Middle frontal gyrus (tissue), 1 donor: ENCODE results near the gene KRT9.
"Not testable (repeated sequence)": the region's sequence is repeated elsewhere in the genome, so short reads cannot be mapped to it uniquely, and the experiment has no call there.

Experiments used
- DNase-seq: peaks from one replicate; pipeline ENCODE4 v3.0.0-alpha.2; 2015; ENCODE audit warnings: low spot score; ENCODE audit errors: extremely low spot score

Gene KRT9

DNA sequence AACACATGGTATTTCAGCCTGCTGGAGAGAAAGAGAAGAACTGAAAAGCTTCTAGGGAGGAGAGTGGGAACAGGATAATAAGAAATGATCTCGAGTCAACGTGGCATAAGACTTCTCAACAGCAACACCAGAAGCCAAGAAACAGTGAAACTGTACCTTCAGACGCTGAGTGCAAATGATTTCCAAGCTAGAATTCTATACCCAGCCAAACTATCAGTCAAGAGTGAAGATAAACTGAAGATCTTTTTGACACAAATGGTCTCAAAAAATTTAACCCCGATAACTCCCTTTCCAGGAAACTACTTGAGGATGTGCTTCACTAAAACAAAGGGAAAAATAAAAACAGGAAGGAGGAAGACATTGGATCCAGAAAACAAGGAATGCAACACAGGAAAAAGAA is 35.1 kb upstream of the KRT9 start:
- not testable (repeated sequence) for DNase-seq

DNA sequence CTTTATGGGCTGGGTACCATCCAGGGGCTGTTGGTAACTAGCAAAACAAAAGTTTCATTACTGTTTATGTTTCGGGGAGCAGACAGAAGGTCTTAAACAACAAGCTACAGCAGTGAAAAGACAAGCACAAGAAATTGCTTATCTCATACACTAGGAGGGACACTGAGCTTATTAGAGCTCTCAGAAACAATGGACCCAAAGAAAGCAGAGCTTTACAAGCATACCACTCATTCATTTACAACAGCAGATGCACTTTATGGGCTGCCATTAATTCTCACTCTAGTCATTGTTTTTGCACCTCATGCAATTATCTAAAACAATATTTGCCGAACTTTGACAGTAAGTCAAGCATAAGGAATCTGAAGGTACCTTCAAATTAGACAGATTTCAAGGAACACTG is 30.7 kb upstream of the KRT9 start:
- no peak for DNase-seq

GRCh38 chr17:41600318-41600717 is 28.5 kb upstream of the KRT9 start:
- DNase-seq, result no peak

DNA sequence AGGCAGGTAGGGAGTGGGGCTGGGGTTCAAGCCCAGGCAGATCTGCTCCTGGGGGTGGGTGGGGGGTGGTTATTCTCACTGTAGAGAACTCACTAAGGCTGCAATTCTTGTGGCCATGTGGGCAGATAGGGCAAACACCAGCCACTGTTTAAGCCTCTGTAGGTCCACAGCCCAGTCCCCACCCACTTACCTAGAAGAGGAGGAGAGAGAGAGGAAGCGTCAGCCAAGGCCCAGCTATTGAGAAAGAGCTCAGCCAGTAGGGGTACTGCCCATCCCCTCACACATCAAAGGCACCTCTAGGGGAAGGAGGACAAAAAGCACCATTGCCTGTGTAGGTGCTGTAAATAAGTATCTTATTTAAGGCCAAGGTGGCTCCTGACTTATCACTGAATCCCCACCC is 27.8 kb upstream of the KRT9 start:
- DNase-seq, result no peak

- DNase-seq, result no peak
These were observed 23.7 kb upstream of the KRT9 start for GRCh38 chr17:41595585-41595984.

GRCh38 chr17:41594363-41594915 is 22.6 kb upstream of the KRT9 start:
- no peak for DNase-seq

DNA sequence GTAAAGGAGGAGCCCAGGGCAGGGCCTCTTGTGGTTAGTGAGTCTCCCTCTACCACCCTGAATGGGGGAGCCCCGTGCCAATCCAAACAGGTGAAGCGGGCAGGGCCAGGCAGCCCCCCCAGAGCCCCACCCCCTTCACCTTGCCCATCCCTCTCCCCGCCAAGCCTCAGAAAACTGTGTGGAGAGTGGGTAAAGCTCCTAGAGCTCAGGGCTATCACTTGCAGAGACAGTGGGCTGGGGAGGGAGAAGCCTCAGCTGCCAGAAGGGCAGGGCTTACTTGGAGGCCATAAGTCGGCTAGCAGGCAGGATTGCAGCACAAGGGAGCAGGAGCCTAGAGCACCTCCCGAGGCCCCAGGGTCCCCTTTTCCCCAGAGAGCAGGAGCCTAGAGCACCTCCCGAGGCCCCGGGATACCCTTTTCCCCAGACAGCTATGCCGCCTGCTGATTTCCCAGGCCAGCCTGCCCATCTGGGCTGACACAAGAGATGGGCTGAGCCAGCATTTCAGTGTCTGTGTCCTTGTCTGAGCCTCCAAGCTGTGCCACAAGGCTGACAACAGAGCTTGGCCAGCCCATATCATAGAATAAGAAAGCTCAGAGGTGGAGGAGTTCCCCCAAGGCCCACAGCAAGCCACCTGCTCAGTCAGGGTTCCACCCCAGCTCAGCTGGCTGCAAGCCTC is 21.6 kb upstream of the KRT9 start:
- no peak for DNase-seq

GRCh38 chr17:41592601-41593305 is 20.9 kb upstream of the KRT9 start:
- no peak for DNase-seq

GRCh38 chr17:41589301-41589700 is 17.4 kb upstream of the KRT9 start:
- no peak for DNase-seq

- DNase-seq, result no peak
These were observed 16.4 kb upstream of the KRT9 start for GRCh38 chr17:41588126-41588810.

DNA sequence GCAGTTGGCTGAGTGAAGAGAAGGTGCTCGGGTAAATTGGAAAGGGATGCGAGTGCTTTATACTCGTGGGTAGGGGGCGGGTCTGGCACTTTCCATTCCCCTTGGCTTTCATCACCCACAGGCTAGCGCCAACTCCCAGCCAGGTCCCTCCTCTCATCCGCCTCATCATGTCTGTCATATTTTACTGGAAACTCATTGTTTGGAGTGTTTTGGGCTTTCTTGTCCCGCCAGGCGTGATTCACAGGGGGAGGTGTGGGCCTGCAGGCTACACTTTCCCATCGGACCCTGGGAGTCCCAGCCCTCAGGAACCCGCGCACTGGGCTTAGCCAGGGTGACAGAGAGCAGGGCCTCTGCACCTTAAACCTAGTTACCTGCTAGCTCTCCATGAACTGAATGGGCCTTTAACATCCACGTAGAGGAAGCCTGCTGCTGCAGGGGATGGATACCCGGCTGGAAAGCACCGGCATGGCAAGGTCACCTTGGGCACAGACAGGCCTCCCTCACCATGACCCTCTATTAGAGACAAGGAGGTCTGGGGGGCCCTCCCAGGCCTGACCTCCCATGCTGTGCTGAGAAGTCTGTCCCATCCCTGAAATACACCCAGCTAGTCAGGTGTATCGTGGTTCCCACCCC is 15.1 kb upstream of the KRT9 start, which contains the start of gene KRT14:
Gene KRT14, minus strand, starts transcription at position 33 of the 633 bp plus-strand sequence. CDS start 61 bp downstream, outside the sequence.
- DNase-seq, result no peak

DNA sequence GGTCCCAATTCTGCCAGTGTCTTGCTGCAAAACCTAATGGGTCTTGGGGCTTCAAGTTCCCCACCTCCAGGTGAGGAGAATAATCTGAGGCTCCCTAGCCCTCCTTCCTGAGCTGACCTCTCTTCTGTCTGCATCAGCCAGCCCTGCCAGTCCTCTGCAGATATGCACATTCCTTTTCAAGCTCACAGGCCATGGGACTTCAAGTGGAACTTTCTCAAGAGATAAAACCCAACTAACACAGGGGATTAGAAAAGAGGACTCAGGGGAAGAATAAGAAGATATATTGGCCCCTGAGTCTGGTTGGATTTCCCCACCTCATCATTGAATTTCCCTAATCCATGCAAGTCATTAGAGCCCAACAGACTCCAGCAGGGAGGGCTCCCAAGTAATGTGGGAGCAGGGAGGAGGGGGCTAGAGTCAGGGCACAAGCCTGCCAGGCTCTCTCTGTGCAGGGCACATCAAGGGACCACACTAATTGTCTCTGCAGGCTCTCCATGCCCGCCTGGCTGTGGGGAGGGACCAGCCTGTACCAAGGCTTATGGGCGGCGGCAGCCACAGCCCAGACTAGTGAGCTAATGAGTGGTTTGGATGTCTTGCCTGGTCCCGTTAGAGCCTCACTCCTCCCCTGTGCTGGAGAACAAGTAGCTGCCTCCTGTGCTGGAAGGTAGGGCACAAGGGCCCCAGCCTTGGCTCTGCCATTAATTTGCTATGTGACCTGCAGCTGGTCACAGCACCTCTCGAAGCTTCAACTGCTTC is 13.6 kb upstream of the KRT9 start:
- DNase-seq, result no peak

GRCh38 chr17:41584331-41584927 is 12.6 kb upstream of the KRT9 start:
- not testable (repeated sequence) for DNase-seq

- DNase-seq, result no peak
These were observed 11.6 kb upstream of the KRT9 start for GRCh38 chr17:41583137-41584127.

GRCh38 chr17:41582061-41582968 is 10.5 kb upstream of the KRT9 start:
- DNase-seq, result not testable (repeated sequence)

DNA sequence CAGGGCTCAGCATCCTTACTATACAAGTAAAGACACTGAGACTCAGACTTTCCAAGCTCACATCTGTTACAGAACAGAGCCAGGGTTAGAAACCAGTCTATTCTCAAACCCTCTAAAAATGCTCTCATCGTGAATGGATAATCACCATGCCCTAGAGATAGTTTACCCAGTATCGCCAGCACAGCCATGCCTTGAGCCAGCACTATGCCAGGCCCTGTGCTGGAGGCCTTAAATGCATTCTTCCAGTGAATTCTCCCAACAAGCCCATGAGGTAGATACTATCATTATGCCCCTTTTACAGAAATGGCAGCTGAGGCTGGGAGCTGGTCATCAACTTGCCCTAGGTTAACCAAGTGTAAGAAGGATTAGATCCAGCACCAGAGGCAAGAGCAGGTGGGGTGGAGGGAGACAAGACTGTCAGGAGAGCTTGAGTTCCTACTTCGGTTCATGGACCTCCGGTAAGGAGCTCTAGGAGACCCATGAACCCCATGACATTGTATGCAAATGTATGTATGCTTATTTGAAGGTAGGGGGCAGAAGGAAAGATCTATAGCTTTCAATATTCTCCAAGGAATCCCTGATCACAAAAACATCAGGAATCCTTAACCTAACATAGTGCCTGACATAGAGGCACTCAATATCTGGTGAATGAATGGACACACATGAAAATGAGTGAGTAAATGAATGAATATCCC is 9.7 kb upstream of the KRT9 start:
- no peak for DNase-seq

DNA sequence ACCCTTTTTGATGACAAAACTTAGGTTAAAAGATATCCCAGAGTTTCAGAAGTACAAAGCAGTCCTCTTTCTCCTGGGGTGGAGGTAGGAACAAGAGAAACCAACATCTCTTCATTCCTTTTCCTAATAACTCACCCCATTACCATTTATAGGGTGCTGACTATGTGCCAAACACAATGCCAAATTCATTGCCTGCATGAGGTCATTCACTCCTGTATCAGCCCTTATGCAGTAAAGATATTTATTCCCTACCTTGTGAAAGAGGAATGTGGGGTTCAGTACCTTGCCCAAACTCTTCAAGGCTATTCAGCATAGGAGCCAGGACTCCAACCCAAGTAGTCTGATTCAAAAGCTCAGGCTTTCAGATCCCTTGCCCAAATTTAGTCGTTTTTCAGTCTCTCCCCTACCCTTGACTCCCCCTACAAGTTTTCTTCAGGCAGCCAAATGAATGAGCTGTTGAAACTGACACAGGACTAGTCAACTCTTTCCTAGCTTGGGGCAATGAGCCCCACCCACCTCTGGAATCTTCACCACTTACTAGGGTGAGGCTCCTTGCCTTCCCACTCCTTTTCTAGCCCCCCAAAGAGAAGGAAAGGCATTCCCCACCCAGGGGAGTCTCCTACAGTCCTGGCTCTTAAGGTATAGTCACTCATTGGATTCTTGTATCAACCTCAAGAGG is 9.0 kb upstream of the KRT9 start:
- DNase-seq, result no peak
